T-helper 17 cell (primary cell): ENCODE data around the gene KMT5B. TPM values are rescaled to one million over a fixed set of nuclear protein-coding genes. Genes with fewer than 3 reads are reported as not detected.
A peak's percentile ranks its signal among the peaks of the same experiment; 100 is the strongest.
"Not testable (repeated sequence)": the region's sequence is repeated elsewhere in the genome, so short reads cannot be mapped to it uniquely, and the experiment has no call there.

Source experiments
- ATAC-seq: fragments of 150-1000 bp; cut with Tn5 transposase; 2 replicates; pipeline ENCODE4 v1.10.0; 2021; ENCODE audit warnings: mild to moderate bottlenecking, moderate library complexity
- DNase-seq, 3 donors: peaks; one replicate each; pipeline versions ENCODE4 v3.0.0 to v3.0.0-alpha.2; 2020 to 2021
- H3K9me3 ChIP-seq: one replicate; pipeline ENCODE4 v1.7.0; 2013; ENCODE audit warnings: low read length, mild to moderate bottlenecking; ENCODE audit not compliant: control insufficient read depth, poor library complexity, severe bottlenecking
- H3K27ac Mint-ChIP-seq: one replicate; pipeline ENCODE4 v1.8.0; 2022; ENCODE audit warnings: mild to moderate bottlenecking, moderate library complexity, mixed read lengths
- H3K27me3 Mint-ChIP-seq: one replicate; pipeline ENCODE4 v1.8.0; 2022; ENCODE audit warnings: mixed read lengths
- H3K36me3 Mint-ChIP-seq: one replicate; pipeline ENCODE4 v1.8.0; 2022; ENCODE audit warnings: low read depth, mixed read lengths
- H3K4me1 Mint-ChIP-seq: one replicate; pipeline ENCODE4 v1.8.0; 2022; ENCODE audit warnings: mild to moderate bottlenecking, mixed read lengths
- H3K4me3 Mint-ChIP-seq: one replicate; pipeline ENCODE4 v1.8.0; 2022; ENCODE audit warnings: mild to moderate bottlenecking, moderate library complexity, mixed read lengths
- total RNA-seq, 4 donors: library from RNA in 2 of 4; stranded (reverse) in 2 of 4; gene quantifications; one replicate each; pipeline ENCODE4 v1.2.3 and lab custom pipeline; 2022 to 2026

The KMT5B gene
- total RNA-seq, 2 donors from 2014 or later, result 30.5 to 33.8 TPM

- not testable (repeated sequence) for ATAC-seq
Measured at GRCh38 chr11:68243847-68244246, 30.8 kb upstream of the KMT5B start.

GRCh38 chr11:68242616-68243015 is 29.5 kb upstream of the KMT5B start:
- peaks cover 2% of the 10 kb centered on the region for H3K36me3 Mint-ChIP-seq
- DNase-seq (no peak), ATAC-seq (no peak)
- H3K27ac Mint-ChIP-seq, result no peak overlapping the region
- H3K9me3 ChIP-seq, result no peaks in the 10 kb centered on the region
- peaks cover 15% of the 10 kb centered on the region for H3K27me3 Mint-ChIP-seq
- no peaks in the 10 kb centered on the region for H3K4me1 Mint-ChIP-seq
- no peak overlapping the region for H3K4me3 Mint-ChIP-seq

More at GRCh38 chr11:68243847-68244246, 30.8 kb upstream of the KMT5B start:
- not testable (repeated sequence) for H3K27ac Mint-ChIP-seq, DNase-seq, H3K4me1 Mint-ChIP-seq, H3K9me3 ChIP-seq, H3K4me3 Mint-ChIP-seq, H3K36me3 Mint-ChIP-seq
- peaks cover 12% of the 10 kb centered on the region for H3K27me3 Mint-ChIP-seq

GRCh38 chr11:68231621-68232020 is 18.5 kb upstream of the KMT5B start:
- no peak overlapping the region for H3K4me3 Mint-ChIP-seq
- peaks cover 21% of the 10 kb centered on the region for H3K27me3 Mint-ChIP-seq
- peaks cover 8% of the 10 kb centered on the region for H3K36me3 Mint-ChIP-seq
- H3K9me3 ChIP-seq, result no peaks in the 10 kb centered on the region
- ATAC-seq (no peak), DNase-seq (no peak)
- H3K27ac Mint-ChIP-seq, result no peak overlapping the region
- H3K4me1 Mint-ChIP-seq, result peaks cover 3% of the 10 kb centered on the region

GRCh38 chr11:68229601-68230000 is 16.5 kb upstream of the KMT5B start:
- Mint-ChIP-seq H3K27me3 (peaks cover 11% of the 10 kb centered on the region), H3K36me3 (peaks cover 8% of the 10 kb centered on the region), H3K27ac (no peak overlapping the region), H3K4me3 (no peak overlapping the region), H3K4me1 (peaks cover 3% of the 10 kb centered on the region)
- ATAC-seq (no peak), DNase-seq (no peak)
- H3K9me3 ChIP-seq, result no peaks in the 10 kb centered on the region

- no peak for ATAC-seq
- DNase-seq, result no peak
- H3K9me3 ChIP-seq, result no peaks in the 10 kb centered on the region
- Mint-ChIP-seq H3K27ac (no peak overlapping the region), H3K27me3 (no peaks in the 10 kb centered on the region), H3K4me1 (peaks cover 7% of the 10 kb centered on the region), H3K36me3 (no peaks in the 10 kb centered on the region), H3K4me3 (no peak overlapping the region)
Measured at GRCh38 chr11:68226421-68226820, 13.3 kb upstream of the KMT5B start.

GRCh38 chr11:68224606-68225005 is 11.5 kb upstream of the KMT5B start:
- Mint-ChIP-seq H3K27me3 (no peaks in the 10 kb centered on the region), H3K4me1 (peaks cover 8% of the 10 kb centered on the region), H3K36me3 (no peaks in the 10 kb centered on the region), H3K4me3 (no peak overlapping the region), H3K27ac (no peak overlapping the region)
- no peaks in the 10 kb centered on the region for H3K9me3 ChIP-seq
- no peak for ATAC-seq
- DNase-seq, result no peak

- no peak overlapping the region for H3K27ac Mint-ChIP-seq
- H3K4me1 Mint-ChIP-seq, result peaks cover 10% of the 10 kb centered on the region
- H3K27me3 Mint-ChIP-seq, result no peaks in the 10 kb centered on the region
- no peaks in the 10 kb centered on the region for H3K36me3 Mint-ChIP-seq
- no peak for ATAC-seq
- no peaks in the 10 kb centered on the region for H3K9me3 ChIP-seq
- DNase-seq, result no peak
- H3K4me3 Mint-ChIP-seq, result no peak overlapping the region
Measured at GRCh38 chr11:68223275-68223674, 10.2 kb upstream of the KMT5B start.

- H3K27ac Mint-ChIP-seq, result no peak overlapping the region
Measured at GRCh38 chr11:68221406-68221805, 8.3 kb upstream of the KMT5B start.

GRCh38 chr11:68216171-68216938 is 3.3 kb upstream of the KMT5B start:
- DNase-seq (no peak), ATAC-seq (no peak)
- H3K27me3 Mint-ChIP-seq, result peaks cover 5% of the 10 kb centered on the region
- no peaks in the 10 kb centered on the region for H3K9me3 ChIP-seq
- peaks cover 23% of the 10 kb centered on the region for H3K4me1 Mint-ChIP-seq
- no peaks in the 10 kb centered on the region for H3K36me3 Mint-ChIP-seq
- no peak overlapping the region for H3K27ac Mint-ChIP-seq
- no peak overlapping the region for H3K4me3 Mint-ChIP-seq

More at GRCh38 chr11:68221406-68221805, 8.3 kb upstream of the KMT5B start:
- no peak for ATAC-seq
- Mint-ChIP-seq H3K4me3 (no peak overlapping the region), H3K4me1 (peaks cover 10% of the 10 kb centered on the region), H3K27me3 (no peaks in the 10 kb centered on the region), H3K36me3 (no peaks in the 10 kb centered on the region)
- no peak for DNase-seq
- no peaks in the 10 kb centered on the region for H3K9me3 ChIP-seq

- no peak for ATAC-seq
- no peaks in the 10 kb centered on the region for H3K9me3 ChIP-seq
- Mint-ChIP-seq H3K27me3 (peaks cover 5% of the 10 kb centered on the region), H3K36me3 (no peaks in the 10 kb centered on the region), H3K4me3 (peak overlapping the region; percentile 87), H3K4me1 (peaks cover 28% of the 10 kb centered on the region), H3K27ac (peak overlapping the region; percentile 83)
- DNase-seq, result no peak
Measured at GRCh38 chr11:68215524-68216170, 2.6 kb upstream of the KMT5B start.

- DNase-seq, result no peak
- no peaks in the 10 kb centered on the region for H3K9me3 ChIP-seq
- H3K4me1 Mint-ChIP-seq, result peaks cover 31% of the 10 kb centered on the region
- H3K27ac Mint-ChIP-seq, result peak overlapping the region; percentile 83
- H3K36me3 Mint-ChIP-seq, result no peaks in the 10 kb centered on the region
- no peak for ATAC-seq
- H3K27me3 Mint-ChIP-seq, result peaks cover 5% of the 10 kb centered on the region
- H3K4me3 Mint-ChIP-seq, result peak overlapping the region; percentile 87
Measured at GRCh38 chr11:68215087-68215445, 2.0 kb upstream of the KMT5B start.

- Mint-ChIP-seq H3K4me3 (peak overlapping the region; percentile 87), H3K36me3 (no peaks in the 10 kb centered on the region), H3K4me1 (peaks cover 29% of the 10 kb centered on the region), H3K27me3 (peaks cover 5% of the 10 kb centered on the region), H3K27ac (peak overlapping the region; percentile 83)
- DNase-seq (peak in 1 of 3 donors; percentile 20), ATAC-seq (no peak)
- no peaks in the 10 kb centered on the region for H3K9me3 ChIP-seq
Measured at GRCh38 chr11:68214173-68215086, 1.3 kb upstream of the KMT5B start.

- Mint-ChIP-seq H3K36me3 (no peaks in the 10 kb centered on the region), H3K27me3 (peaks cover 5% of the 10 kb centered on the region), H3K27ac (peak overlapping the region; percentile 83), H3K4me1 (peaks cover 35% of the 10 kb centered on the region), H3K4me3 (peak overlapping the region; percentile 82)
- ATAC-seq, result peak; percentile 48
- peak; percentile 74 to 77 (median 74) for DNase-seq
- H3K9me3 ChIP-seq, result no peaks in the 10 kb centered on the region
Measured at GRCh38 chr11:68213555-68214172, 568 bp upstream of the KMT5B start.
